Measurements from ENCODE around the gene LCA5L. TPM values are rescaled to one million over a fixed set of nuclear protein-coding genes. Genes with fewer than 3 reads are reported as not detected.

The LCA5L gene
- total and polyA plus RNA-seq, 2 experiments from 2014 or later, result 0.69 to 1.4 TPM

DNA sequence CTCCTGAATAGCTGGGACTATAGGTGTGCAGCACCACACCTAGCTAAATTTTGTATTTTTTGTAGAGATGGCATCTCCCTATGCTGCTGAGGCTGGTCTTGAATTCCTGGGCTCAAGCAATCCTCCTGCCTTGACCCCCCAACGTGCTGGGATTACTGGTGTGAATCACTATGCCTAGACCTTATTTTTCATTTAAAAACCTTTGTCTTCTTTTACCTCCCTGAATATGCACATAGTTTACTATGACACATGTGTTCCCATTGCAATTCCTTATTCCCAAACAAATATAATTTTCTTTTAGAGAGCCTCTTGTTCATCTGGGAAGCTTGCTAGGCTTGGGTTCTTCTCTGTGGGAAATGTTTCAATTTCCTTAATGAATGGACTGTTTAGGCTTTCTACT is 23.0 kb upstream of the LCA5L start:
- H3K27me3 Mint-ChIP-seq (ENCODE audit: insufficient read depth, low read depth, poor library complexity), result peaks cover 8% of the 10 kb centered on the region
- Histone ChIP-seq H2AFZ (no peak overlapping the region), H3K9me2 (ENCODE audit: insufficient read depth) (no peaks in the 10 kb centered on the region), H3K4me3 (no peak overlapping the region), H3K79me2 (replicated peaks; ENCODE audit: insufficient read depth) (no peaks in the 10 kb centered on the region), H3K4me1 (ENCODE audit: insufficient read depth) (peaks cover 3% of the 10 kb centered on the region; the same call in 1 of the 2 replicates), H3K4me2 (no peak overlapping the region), H3K27ac (ENCODE audit: low read depth) (no peak overlapping the region), H3K27me3 (ENCODE audit: insufficient read depth) (no peaks in the 10 kb centered on the region), H3K36me3 (ENCODE audit: insufficient read depth) (no peaks in the 10 kb centered on the region), H4K20me1 (replicated peaks; ENCODE audit: insufficient read depth) (no peaks in the 10 kb centered on the region), H3F3A (replicated peaks; ENCODE audit: low read depth) (no peaks in the 10 kb centered on the region)
- no peak overlapping the region for H3K4me3 Mint-ChIP-seq
- no peaks in the 10 kb centered on the region for H3K36me3 Mint-ChIP-seq (ENCODE audit: low read depth)
- TF ChIP-seq POLR2AphosphoS5 (IDR thresholded peaks at IDR 0.05; ENCODE audit: low read depth) (no peak), CREB1 (CRISPR knock-in tag; IDR thresholded peaks at IDR 0.05; ENCODE audit: low read depth) (no peak), NANOG (IDR thresholded peaks at IDR 0.05; ENCODE audit: borderline replicate concordance) (no peak), JUNB (IDR thresholded peaks at IDR 0.05; ENCODE audit: unreplicated experiment) (no peak), STAT1 (IDR thresholded peaks at IDR 0.05; ENCODE audit: unreplicated experiment) (no peak), EZH2 (IDR thresholded peaks at IDR 0.05; ENCODE audit: low read depth, unreplicated experiment) (no peak), ZNF114 (CRISPR knock-in tag; IDR thresholded peaks at IDR 0.05) (no peak), ZNF462 (CRISPR knock-in tag; IDR thresholded peaks at IDR 0.05) (no peak), ZNF331 (CRISPR knock-in tag; IDR thresholded peaks at IDR 0.05; ENCODE audit: low read depth) (no peak), EZH2phosphoT487 (IDR thresholded peaks at IDR 0.05; ENCODE audit: unreplicated experiment) (no peak), REST (IDR thresholded peaks at IDR 0.05; ENCODE audit: unreplicated experiment) (no peak)
- TF ChIP-seq, protein P1, sequence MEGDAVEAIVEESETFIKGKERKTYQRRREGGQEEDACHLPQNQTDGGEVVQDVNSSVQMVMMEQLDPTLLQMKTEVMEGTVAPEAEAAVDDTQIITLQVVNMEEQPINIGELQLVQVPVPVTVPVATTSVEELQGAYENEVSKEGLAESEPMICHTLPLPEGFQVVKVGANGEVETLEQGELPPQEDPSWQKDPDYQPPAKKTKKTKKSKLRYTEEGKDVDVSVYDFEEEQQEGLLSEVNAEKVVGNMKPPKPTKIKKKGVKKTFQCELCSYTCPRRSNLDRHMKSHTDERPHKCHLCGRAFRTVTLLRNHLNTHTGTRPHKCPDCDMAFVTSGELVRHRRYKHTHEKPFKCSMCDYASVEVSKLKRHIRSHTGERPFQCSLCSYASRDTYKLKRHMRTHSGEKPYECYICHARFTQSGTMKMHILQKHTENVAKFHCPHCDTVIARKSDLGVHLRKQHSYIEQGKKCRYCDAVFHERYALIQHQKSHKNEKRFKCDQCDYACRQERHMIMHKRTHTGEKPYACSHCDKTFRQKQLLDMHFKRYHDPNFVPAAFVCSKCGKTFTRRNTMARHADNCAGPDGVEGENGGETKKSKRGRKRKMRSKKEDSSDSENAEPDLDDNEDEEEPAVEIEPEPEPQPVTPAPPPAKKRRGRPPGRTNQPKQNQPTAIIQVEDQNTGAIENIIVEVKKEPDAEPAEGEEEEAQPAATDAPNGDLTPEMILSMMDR (conservative IDR thresholded peaks at IDR 0.05; ENCODE audit: low read depth in 2 of 2), result no peak
- TF ChIP-seq, protein P2, sequence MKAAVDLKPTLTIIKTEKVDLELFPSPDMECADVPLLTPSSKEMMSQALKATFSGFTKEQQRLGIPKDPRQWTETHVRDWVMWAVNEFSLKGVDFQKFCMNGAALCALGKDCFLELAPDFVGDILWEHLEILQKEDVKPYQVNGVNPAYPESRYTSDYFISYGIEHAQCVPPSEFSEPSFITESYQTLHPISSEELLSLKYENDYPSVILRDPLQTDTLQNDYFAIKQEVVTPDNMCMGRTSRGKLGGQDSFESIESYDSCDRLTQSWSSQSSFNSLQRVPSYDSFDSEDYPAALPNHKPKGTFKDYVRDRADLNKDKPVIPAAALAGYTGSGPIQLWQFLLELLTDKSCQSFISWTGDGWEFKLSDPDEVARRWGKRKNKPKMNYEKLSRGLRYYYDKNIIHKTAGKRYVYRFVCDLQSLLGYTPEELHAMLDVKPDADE (IDR thresholded peaks at IDR 0.05), result no peak
- peaks cover 11% of the 10 kb centered on the region for H3K4me1 Mint-ChIP-seq
- DNase-seq (ENCODE audit: low spot score) (no peak), ATAC-seq (no peak)
- peaks cover 5% of the 10 kb centered on the region; the same call in 1 of the 3 replicates for H3K9me3 Mint-ChIP-seq
- H3K27ac Mint-ChIP-seq, result no peak overlapping the region; the same call in 1 of the 2 replicates
